GM23338 (cell line): ENCODE data around the gene MYOT. TPM values are rescaled to one million over a fixed set of nuclear protein-coding genes. Genes with fewer than 3 reads are reported as not detected.

Experiments used
- ATAC-seq: fragments of 200-7000 bp; cut with Tn5 transposase; 3 replicates; pipeline ENCODE4 v1.9.1; 2020
- DNase-seq: peaks from one replicate; pipeline ENCODE4 v3.0.0-alpha.2; 2015; ENCODE audit warnings: low spot score
- H2AFZ ChIP-seq: fragments of 200-600 bp; sonication (generic); 2 replicates; pipeline ENCODE4 v1.8.0; 2016; ENCODE audit warnings: antibody characterized with exemption, mild to moderate bottlenecking, moderate library complexity
- H3F3A ChIP-seq: fragments of 200-600 bp; sonication (generic); replicated peaks from 2 replicates; pipeline ENCODE4 v1.8.0; 2017; ENCODE audit warnings: antibody characterized with exemption, mixed run types, low read depth
- H3K27ac ChIP-seq: fragments of 200-600 bp; sonication (generic); 2 replicates; pipeline ENCODE4 v1.6.1; 2016; ENCODE audit warnings: low read depth
- H3K27me3 ChIP-seq: fragments of 200-600 bp; sonication (generic); 2 replicates; pipeline ENCODE4 v1.8.0; 2016; ENCODE audit warnings: mild to moderate bottlenecking, mixed run types, moderate library complexity; ENCODE audit not compliant: insufficient read depth
- H3K36me3 ChIP-seq: fragments of 200-600 bp; sonication (generic); 2 replicates; pipeline ENCODE4 v1.8.0; 2016; ENCODE audit warnings: mild to moderate bottlenecking; ENCODE audit not compliant: insufficient read depth
- H3K4me1 ChIP-seq: fragments of 200-600 bp; sonication (generic); 2 replicates; pipeline ENCODE4 v1.8.0; 2016; ENCODE audit warnings: mild to moderate bottlenecking, moderate library complexity; ENCODE audit not compliant: insufficient read depth
- H3K4me2 ChIP-seq: fragments of 200-600 bp; sonication (generic); 2 replicates; pipeline ENCODE4 v1.7.1; 2017; ENCODE audit warnings: mixed run types
- H3K4me3 ChIP-seq: fragments of 200-600 bp; sonication (generic); 2 replicates; pipeline ENCODE4 v1.6.1; 2016; ENCODE audit warnings: mixed run types
- H3K79me2 ChIP-seq: fragments of 200-600 bp; sonication (generic); replicated peaks from 2 replicates; pipeline ENCODE4 v1.8.0; 2017; ENCODE audit warnings: mild to moderate bottlenecking; ENCODE audit not compliant: insufficient read depth
- H3K9me2 ChIP-seq: fragments of 200-600 bp; sonication (generic); 2 replicates; pipeline ENCODE4 v1.8.0; 2017; ENCODE audit not compliant: insufficient read depth
- H4K20me1 ChIP-seq: fragments of 200-600 bp; sonication (generic); replicated peaks from 2 replicates; pipeline ENCODE4 v1.8.0; 2017; ENCODE audit warnings: mild to moderate bottlenecking; ENCODE audit not compliant: insufficient read depth
- H3K27ac Mint-ChIP-seq: 2 replicates; pipeline ENCODE4 v1.8.0; 2020; ENCODE audit warnings: inconsistent platforms, mild to moderate bottlenecking, moderate library complexity, mixed read lengths
- H3K27me3 Mint-ChIP-seq: 3 replicates; pipeline ENCODE4 v1.8.0; 2022; ENCODE audit warnings: low read depth, mild to moderate bottlenecking, moderate library complexity, mixed read lengths, inconsistent platforms; ENCODE audit not compliant: insufficient read depth, poor library complexity
- H3K36me3 Mint-ChIP-seq: 3 replicates; pipeline ENCODE4 v1.8.0; 2021; ENCODE audit warnings: low read depth, mild to moderate bottlenecking, inconsistent platforms, moderate library complexity, mixed read lengths
- H3K4me1 Mint-ChIP-seq: 3 replicates; pipeline ENCODE4 v1.8.0; 2020; ENCODE audit warnings: mild to moderate bottlenecking, inconsistent platforms, mixed read lengths
- H3K4me3 Mint-ChIP-seq: 3 replicates; pipeline ENCODE4 v1.8.0; 2021; ENCODE audit warnings: moderate library complexity, mild to moderate bottlenecking, inconsistent platforms, mixed read lengths
- H3K9me3 Mint-ChIP-seq: 3 replicates; pipeline ENCODE4 v1.8.0; 2020; ENCODE audit warnings: moderate library complexity, mild to moderate bottlenecking, inconsistent platforms, mixed read lengths
- CREB1 ChIP-seq: fragments of 250-450 bp; sonication (Bioruptor Pico); IDR thresholded peaks from 2 replicates; pipeline ENCODE4 v1.5.0; 2020; ENCODE audit warnings: low read depth, mild to moderate bottlenecking, moderate library complexity
- EZH2 ChIP-seq: fragments of 200-600 bp; sonication (generic); IDR thresholded peaks from one replicate; pipeline ENCODE4 v1.8.0; 2017; ENCODE audit warnings: antibody characterized with exemption, mild to moderate bottlenecking, low read depth; ENCODE audit not compliant: unreplicated experiment
- EZH2phosphoT487 ChIP-seq: fragments of 200-600 bp; sonication (generic); IDR thresholded peaks from one replicate; pipeline ENCODE4 v1.8.1; 2018; ENCODE audit warnings: antibody characterized with exemption; ENCODE audit not compliant: unreplicated experiment
- NANOG ChIP-seq: IDR thresholded peaks from 2 replicates; pipeline ENCODE4 v1.6.1; 2016; ENCODE audit warnings: antibody characterized with exemption, borderline replicate concordance
- ZNF114 ChIP-seq: fragments of 250-450 bp; sonication (Bioruptor Pico); IDR thresholded peaks from 2 replicates; pipeline ENCODE4 v1.5.0; 2020; ENCODE audit warnings: mild to moderate bottlenecking, moderate library complexity
- ZNF331 ChIP-seq: fragments of 250-450 bp; sonication (Bioruptor Pico); IDR thresholded peaks from 2 replicates; pipeline ENCODE4 v1.5.0; 2020; ENCODE audit warnings: low read depth, mild to moderate bottlenecking, moderate library complexity
- polyA plus RNA-seq: library from polyadenylated mRNA; unstranded; fragments of >200 nt; fragmentation: Nextera tagmentation; extraction: Ambion mirVana; gene quantifications from 2 replicates; pipeline ENCODE4 v1.2.1, GENCODE V29; 2016
- total RNA-seq: library from RNA; depleted of rRNA; stranded (reverse); fragments of >200 nt; shearing (Covaris generic); gene quantifications from 2 replicates; pipeline ENCODE4 v1.2.3, GENCODE V29; 2014
- TF ChIP-seq, protein P1 (sequence below), 2 experiments: fragments of 200-600 bp in 1 of 2; sonication (generic) in 1 of 2; conservative IDR thresholded peaks; 2 replicates each; pipeline versions ENCODE4 v1.5.1 to v1.6.1; 2016 to 2017; ENCODE audit warnings: antibody characterized with exemption in 2 of 2, low read depth in 2 of 2, mild to moderate bottlenecking in 2 of 2, moderate library complexity in 1 of 2
- TF ChIP-seq, protein P2 (sequence below): IDR thresholded peaks from one replicate; pipeline ENCODE4 v1.6.1; 2018; ENCODE audit warnings: antibody characterized with exemption; ENCODE audit not compliant: unreplicated experiment

Gene MYOT
- total and polyA plus RNA-seq, 2 experiments from 2014 or later = 0.58 TPM; not detected in 1

DNA sequence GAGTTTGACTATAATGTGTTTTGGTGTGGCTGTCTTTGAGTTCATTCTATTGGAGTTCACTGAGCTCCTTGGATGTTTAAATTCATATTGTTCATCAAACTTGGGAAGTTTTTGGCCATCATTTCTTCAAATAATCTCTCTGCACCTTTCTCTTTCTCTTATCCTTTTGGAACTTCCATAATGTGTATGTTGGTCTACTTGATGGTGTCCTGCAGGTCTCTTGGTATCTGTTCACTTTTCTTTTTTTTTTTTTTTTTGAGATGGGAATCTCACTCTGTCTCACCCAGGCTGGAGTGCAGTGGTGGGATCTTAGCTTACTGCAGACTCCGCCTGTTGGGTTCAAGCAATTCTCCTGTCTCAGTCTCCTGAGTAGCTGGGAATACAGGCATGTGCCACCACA is 49.3 kb downstream of the MYOT start:
- TF ChIP-seq, protein P1, sequence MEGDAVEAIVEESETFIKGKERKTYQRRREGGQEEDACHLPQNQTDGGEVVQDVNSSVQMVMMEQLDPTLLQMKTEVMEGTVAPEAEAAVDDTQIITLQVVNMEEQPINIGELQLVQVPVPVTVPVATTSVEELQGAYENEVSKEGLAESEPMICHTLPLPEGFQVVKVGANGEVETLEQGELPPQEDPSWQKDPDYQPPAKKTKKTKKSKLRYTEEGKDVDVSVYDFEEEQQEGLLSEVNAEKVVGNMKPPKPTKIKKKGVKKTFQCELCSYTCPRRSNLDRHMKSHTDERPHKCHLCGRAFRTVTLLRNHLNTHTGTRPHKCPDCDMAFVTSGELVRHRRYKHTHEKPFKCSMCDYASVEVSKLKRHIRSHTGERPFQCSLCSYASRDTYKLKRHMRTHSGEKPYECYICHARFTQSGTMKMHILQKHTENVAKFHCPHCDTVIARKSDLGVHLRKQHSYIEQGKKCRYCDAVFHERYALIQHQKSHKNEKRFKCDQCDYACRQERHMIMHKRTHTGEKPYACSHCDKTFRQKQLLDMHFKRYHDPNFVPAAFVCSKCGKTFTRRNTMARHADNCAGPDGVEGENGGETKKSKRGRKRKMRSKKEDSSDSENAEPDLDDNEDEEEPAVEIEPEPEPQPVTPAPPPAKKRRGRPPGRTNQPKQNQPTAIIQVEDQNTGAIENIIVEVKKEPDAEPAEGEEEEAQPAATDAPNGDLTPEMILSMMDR (conservative IDR thresholded peaks at IDR 0.05; ENCODE audit: low read depth in 2 of 2) = no peak
- TF ChIP-seq ZNF331 (CRISPR knock-in tag) (no peak), EZH2phosphoT487 (no peak), CREB1 (CRISPR knock-in tag) (no peak), NANOG (no peak), EZH2 (no peak), ZNF114 (CRISPR knock-in tag) (no peak)
- TF ChIP-seq, protein P2, sequence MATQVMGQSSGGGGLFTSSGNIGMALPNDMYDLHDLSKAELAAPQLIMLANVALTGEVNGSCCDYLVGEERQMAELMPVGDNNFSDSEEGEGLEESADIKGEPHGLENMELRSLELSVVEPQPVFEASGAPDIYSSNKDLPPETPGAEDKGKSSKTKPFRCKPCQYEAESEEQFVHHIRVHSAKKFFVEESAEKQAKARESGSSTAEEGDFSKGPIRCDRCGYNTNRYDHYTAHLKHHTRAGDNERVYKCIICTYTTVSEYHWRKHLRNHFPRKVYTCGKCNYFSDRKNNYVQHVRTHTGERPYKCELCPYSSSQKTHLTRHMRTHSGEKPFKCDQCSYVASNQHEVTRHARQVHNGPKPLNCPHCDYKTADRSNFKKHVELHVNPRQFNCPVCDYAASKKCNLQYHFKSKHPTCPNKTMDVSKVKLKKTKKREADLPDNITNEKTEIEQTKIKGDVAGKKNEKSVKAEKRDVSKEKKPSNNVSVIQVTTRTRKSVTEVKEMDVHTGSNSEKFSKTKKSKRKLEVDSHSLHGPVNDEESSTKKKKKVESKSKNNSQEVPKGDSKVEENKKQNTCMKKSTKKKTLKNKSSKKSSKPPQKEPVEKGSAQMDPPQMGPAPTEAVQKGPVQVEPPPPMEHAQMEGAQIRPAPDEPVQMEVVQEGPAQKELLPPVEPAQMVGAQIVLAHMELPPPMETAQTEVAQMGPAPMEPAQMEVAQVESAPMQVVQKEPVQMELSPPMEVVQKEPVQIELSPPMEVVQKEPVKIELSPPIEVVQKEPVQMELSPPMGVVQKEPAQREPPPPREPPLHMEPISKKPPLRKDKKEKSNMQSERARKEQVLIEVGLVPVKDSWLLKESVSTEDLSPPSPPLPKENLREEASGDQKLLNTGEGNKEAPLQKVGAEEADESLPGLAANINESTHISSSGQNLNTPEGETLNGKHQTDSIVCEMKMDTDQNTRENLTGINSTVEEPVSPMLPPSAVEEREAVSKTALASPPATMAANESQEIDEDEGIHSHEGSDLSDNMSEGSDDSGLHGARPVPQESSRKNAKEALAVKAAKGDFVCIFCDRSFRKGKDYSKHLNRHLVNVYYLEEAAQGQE = no peak
- Mint-ChIP-seq H3K27ac (no peak overlapping the region), H3K27me3 (no peaks in the 10 kb centered on the region), H3K4me3 (no peak overlapping the region), H3K9me3 (peaks cover 5% of the 10 kb centered on the region), H3K4me1 (no peaks in the 10 kb centered on the region), H3K36me3 (peaks cover 3% of the 10 kb centered on the region; the same call in 1 of the 3 replicates)
- Histone ChIP-seq H3K4me1 (no peaks in the 10 kb centered on the region), H3K4me2 (no peak overlapping the region), H3K4me3 (no peak overlapping the region), H3K36me3 (no peaks in the 10 kb centered on the region), H3K79me2 (no peaks in the 10 kb centered on the region), H3K27me3 (no peaks in the 10 kb centered on the region), H2AFZ (no peak overlapping the region), H4K20me1 (no peaks in the 10 kb centered on the region), H3K9me2 (peaks cover 3% of the 10 kb centered on the region; the same call in 1 of the 2 replicates), H3F3A (no peaks in the 10 kb centered on the region), H3K27ac (no peak overlapping the region)
- DNase-seq (no peak), ATAC-seq (no peak)

DNA sequence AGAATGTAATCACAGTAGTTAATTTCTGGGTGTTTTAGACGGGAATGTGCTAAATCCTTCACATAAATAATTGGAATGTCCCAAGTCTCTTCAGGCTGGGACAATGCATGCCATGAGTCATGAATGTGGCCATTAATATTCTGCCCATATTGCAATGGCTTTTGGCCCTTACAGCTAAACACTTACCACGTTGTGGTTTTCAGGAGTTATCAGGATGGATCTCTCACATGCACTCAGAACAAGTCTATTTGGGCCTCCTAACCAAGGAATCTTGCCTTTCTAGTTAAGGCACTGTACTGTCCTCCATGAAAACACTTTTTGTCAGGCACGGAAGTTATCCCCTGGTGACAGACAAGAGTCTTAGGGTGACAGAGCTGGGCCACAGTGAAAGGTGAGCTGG is 54.3 kb downstream of the MYOT start:
- H3K36me3 ChIP-seq = no peaks in the 10 kb centered on the region
- no peak overlapping the region for H3K4me3 Mint-ChIP-seq
- 0 out of 2 replicates have a peak, but pooled peaks cover 3% of the 10 kb centered on the region for H3K9me2 ChIP-seq
- H3F3A ChIP-seq = no peaks in the 10 kb centered on the region
- no peak overlapping the region for H3K27ac ChIP-seq
- no peaks in the 10 kb centered on the region for H3K4me1 ChIP-seq
- H4K20me1 ChIP-seq = no peaks in the 10 kb centered on the region
- H2AFZ ChIP-seq = no peak overlapping the region
- H3K9me3 Mint-ChIP-seq = peaks cover 1% of the 10 kb centered on the region; the same call in 2 of the 3 replicates
- peaks cover 1% of the 10 kb centered on the region for H3K27me3 Mint-ChIP-seq
- TF ChIP-seq, protein P1 (conservative IDR thresholded peaks at IDR 0.05; ENCODE audit: low read depth in 2 of 2) = no peak
- TF ChIP-seq NANOG (no peak), ZNF331 (CRISPR knock-in tag) (no peak), EZH2phosphoT487 (no peak), CREB1 (CRISPR knock-in tag) (no peak)
- H3K4me2 ChIP-seq = no peak overlapping the region
- no peaks in the 10 kb centered on the region for H3K27me3 ChIP-seq
- ATAC-seq (no peak), DNase-seq (no peak)
- no peak overlapping the region for H3K27ac Mint-ChIP-seq
- no peak overlapping the region for H3K4me3 ChIP-seq
- H3K36me3 Mint-ChIP-seq = no peaks in the 10 kb centered on the region
- no peaks in the 10 kb centered on the region for H3K79me2 ChIP-seq
- no peaks in the 10 kb centered on the region; the same call in 2 of the 3 replicates for H3K4me1 Mint-ChIP-seq
